Psoas muscle (tissue), 8 donors: ENCODE results near the gene DYNC1I2. TPM values are rescaled to one million over a fixed set of nuclear protein-coding genes. Genes with fewer than 3 reads are reported as not detected.

Source experiments
- ATAC-seq, 4 donors: fragments of 200-7000 bp; cut with Tn5 transposase; one replicate each; pipeline ENCODE4 v1.9.1; 2020; ENCODE audit warnings: moderate library complexity in 3 of 4, mild to moderate bottlenecking in 2 of 4
- DNase-seq, 2 donors: peaks; one replicate each; pipeline ENCODE4 v3.0.0-alpha.2; 2020
- H3K27ac ChIP-seq: fragments of 200-600 bp; one replicate; pipeline ENCODE4 v1.8.0; 2022
- H3K27me3 ChIP-seq, 3 donors: fragments of 200-600 bp in 1 of 3; one replicate each; pipeline versions ENCODE4 v1.6.1 to v1.8.0; 2013 to 2022; ENCODE audit warnings: low read length in 2 of 3, mild to moderate bottlenecking in 2 of 3, moderate library complexity in 1 of 3; ENCODE audit not compliant: insufficient read depth in 3 of 3
- H3K36me3 ChIP-seq, 2 donors: fragments of 200-600 bp in 1 of 2; one replicate each; pipeline versions ENCODE4 v1.6.1 to v1.8.0; 2013 to 2022; ENCODE audit warnings: low read depth in 1 of 2, mild to moderate bottlenecking in 1 of 2, moderate library complexity in 1 of 2; ENCODE audit not compliant: insufficient read depth in 1 of 2
- H3K4me1 ChIP-seq: fragments of 200-600 bp; one replicate; pipeline ENCODE4 v1.8.0; 2022
- H3K4me3 ChIP-seq: fragments of 200-600 bp; one replicate; pipeline ENCODE4 v1.8.0; 2022; ENCODE audit warnings: mild to moderate bottlenecking
- H3K9me3 ChIP-seq: fragments of 200-600 bp; one replicate; pipeline ENCODE4 v1.8.0; 2022
- CTCF ChIP-seq: fragments of 200-600 bp; IDR thresholded peaks from one replicate; pipeline ENCODE4 v1.8.0; 2022; ENCODE audit warnings: antibody characterized with exemption
- WGBS, 3 donors: extraction: QIAGEN DNeasy Blood & Tissue Kit; methylation state at CpG; one replicate each; pipeline versions ENCODE4 v1.1.6 to v1.1.7; 2013; 5-methylcytosine and 5-hydroxymethylcytosine counted together
- intact Hi-C, 2 donors: fragments of 100-400 bp; cut with DNase I; formaldehyde crosslinking; loops; one replicate each; pipeline versions ENCODE4 v1.11.0 to v1.14.2; 2022
- polyA plus RNA-seq, 3 donors: library from polyadenylated mRNA; stranded (reverse); fragments of 200-250 nt; gene quantifications; one replicate each; pipeline ENCODE4 v1.2.3, GENCODE V29; 2013
- total RNA-seq, 4 donors: library from RNA; stranded (reverse); fragmentation: NEBNext Ultra II Directional in 2 of 4; extraction: Animal tissue kit (Norgen Biotek cat#: 25700) in 2 of 4; gene quantifications; one replicate each; pipeline versions ENCODE4 v1.2.1 to v1.2.4, GENCODE V29; 2021 to 2023
- donor health status: healthy with polysubstance abuse.
- donor health status: DM: no; HTN: no; CAD: no; lungs with moderate emphysema.
- donor health status: Bipolar disorder and iron deficiency.
- donor health status: healthy.
- donor health status: DM: yes; HTN: yes; CAD: no.
- donor health status: DM: no; HTN: no; CAD: no.
- donor health status: DM: no; HTN: no; CAD: no.
- donor health status: DM: yes; HTN: yes; CAD: no.

The DYNC1I2 gene
- total and polyA plus RNA-seq, 7 donors: 43.5 to 72.9 (median 50.3) TPM

GRCh38 chr2:171778515-171778914 is 91.2 kb downstream of the DYNC1I2 start:
- H3K27ac ChIP-seq: no peak overlapping the region
- intact Hi-C loops: no loop called here
- H3K4me3 ChIP-seq: no peak overlapping the region
- no peak for DNase-seq
- H3K36me3 ChIP-seq: peaks cover 0 to 44% of the 10 kb centered on the region in 2 donors
- no peak for ATAC-seq
- WGBS, 3 donors: 96 to 98% (median 96%) methylated on average over 3 of the region's 3 CpGs
- TF ChIP-seq CTCF: no peak
- no peaks in the 10 kb centered on the region for H3K27me3 ChIP-seq
- no peaks in the 10 kb centered on the region for H3K4me1 ChIP-seq
- H3K9me3 ChIP-seq: peaks cover 5% of the 10 kb centered on the region

- no peak for DNase-seq
- no peak for TF ChIP-seq CTCF
- WGBS, 3 donors: 79 to 99% (median 98%) methylated on average over 3 of the region's 3 CpGs
- intact Hi-C loops: no loop called here
- Histone ChIP-seq H3K4me3 (no peak overlapping the region), H3K36me3 (peaks cover 11 to 94% of the 10 kb centered on the region in 2 donors), H3K27ac (no peak overlapping the region), H3K4me1 (no peaks in the 10 kb centered on the region), H3K9me3 (peaks cover 5% of the 10 kb centered on the region), H3K27me3 (no peaks in the 10 kb centered on the region)
- no peak for ATAC-seq
These were observed 98.2 kb downstream of the DYNC1I2 start for GRCh38 chr2:171785450-171785849.

GRCh38 chr2:171787333-171788072 is 100.2 kb downstream of the DYNC1I2 start:
- Histone ChIP-seq H3K9me3 (peaks cover 5% of the 10 kb centered on the region), H3K36me3 (peaks cover 14 to 96% of the 10 kb centered on the region in 2 donors), H3K4me3 (no peak overlapping the region), H3K27me3 (no peaks in the 10 kb centered on the region), H3K4me1 (no peaks in the 10 kb centered on the region), H3K27ac (no peak overlapping the region)
- TF ChIP-seq CTCF: no peak
- WGBS, 3 donors: 86 to 88% (median 88%) methylated on average over 11 of the region's 11 CpGs
- ATAC-seq (no peak), DNase-seq (no peak)
- intact Hi-C loops: no loop called here

GRCh38 chr2:171788316-171788993 is 101.2 kb downstream of the DYNC1I2 start:
- no peak overlapping the region for H3K27ac ChIP-seq
- ATAC-seq: no peak
- no peak overlapping the region for H3K4me3 ChIP-seq
- peaks cover 14 to 96% of the 10 kb centered on the region in 2 donors for H3K36me3 ChIP-seq
- H3K27me3 ChIP-seq: no peaks in the 10 kb centered on the region
- intact Hi-C loops: no loop called here
- H3K9me3 ChIP-seq: no peaks in the 10 kb centered on the region
- no peak for TF ChIP-seq CTCF
- 65 to 68% (median 67%) methylated on average over 7 of the region's 7 CpGs for WGBS, 3 donors
- no peak for DNase-seq
- no peaks in the 10 kb centered on the region for H3K4me1 ChIP-seq
